Activated CD4-positive, alpha-beta T cell treated with anti-CD3 and anti-CD28 coated beads for 4 hours (primary cell): Measurements from ENCODE around the gene MARVELD3.
"Not testable (repeated sequence)": the region's sequence is repeated elsewhere in the genome, so short reads cannot be mapped to it uniquely, and the experiment has no call there.

ENCODE experiments used
- DNase-seq, 2 donors: peaks; one replicate each; pipeline ENCODE4 v3.0.0-alpha.2; 2020

MARVELD3 gene, protein sequence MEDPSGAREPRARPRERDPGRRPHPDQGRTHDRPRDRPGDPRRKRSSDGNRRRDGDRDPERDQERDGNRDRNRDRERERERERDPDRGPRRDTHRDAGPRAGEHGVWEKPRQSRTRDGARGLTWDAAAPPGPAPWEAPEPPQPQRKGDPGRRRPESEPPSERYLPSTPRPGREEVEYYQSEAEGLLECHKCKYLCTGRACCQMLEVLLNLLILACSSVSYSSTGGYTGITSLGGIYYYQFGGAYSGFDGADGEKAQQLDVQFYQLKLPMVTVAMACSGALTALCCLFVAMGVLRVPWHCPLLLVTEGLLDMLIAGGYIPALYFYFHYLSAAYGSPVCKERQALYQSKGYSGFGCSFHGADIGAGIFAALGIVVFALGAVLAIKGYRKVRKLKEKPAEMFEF

DNA sequence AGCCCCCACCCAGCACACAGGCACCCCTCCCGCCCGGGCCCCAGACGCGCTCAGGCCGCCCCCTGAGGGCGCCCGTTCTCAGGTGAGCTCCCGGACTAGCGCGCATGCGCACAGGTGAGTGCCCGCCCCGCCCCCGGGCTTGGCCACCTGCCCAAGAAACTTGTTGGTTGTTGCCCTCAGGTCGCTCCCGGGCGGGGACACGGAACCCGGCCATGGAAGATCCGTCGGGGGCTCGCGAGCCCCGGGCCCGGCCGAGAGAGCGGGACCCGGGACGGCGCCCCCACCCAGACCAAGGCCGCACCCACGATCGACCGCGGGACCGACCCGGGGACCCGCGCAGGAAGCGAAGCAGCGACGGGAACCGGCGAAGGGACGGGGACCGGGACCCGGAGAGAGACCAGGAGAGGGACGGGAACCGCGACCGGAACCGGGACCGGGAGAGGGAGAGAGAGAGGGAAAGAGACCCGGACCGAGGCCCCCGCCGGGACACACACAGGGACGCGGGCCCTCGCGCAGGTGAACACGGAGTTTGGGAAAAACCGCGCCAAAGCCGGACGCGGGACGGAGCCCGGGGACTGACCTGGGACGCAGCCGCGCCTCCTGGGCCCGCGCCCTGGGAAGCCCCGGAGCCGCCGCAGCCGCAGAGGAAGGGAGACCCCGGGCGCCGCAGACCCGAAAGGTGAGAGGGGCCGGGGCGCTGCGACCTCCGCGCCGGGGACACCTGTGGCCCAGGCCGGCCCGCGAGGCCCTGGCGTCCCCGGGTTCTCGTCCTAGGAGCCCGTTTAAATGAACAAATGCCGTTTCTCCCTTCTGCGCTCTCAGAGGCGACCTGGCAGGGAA, at the start of gene MARVELD3:
Gene MARVELD3 (plus strand): TSS at position 167 of the 840 bp plus-strand sequence. CDS start 46 bp downstream, at position 213.
- DNase-seq, result peak; percentile 15 to 18

DNA sequence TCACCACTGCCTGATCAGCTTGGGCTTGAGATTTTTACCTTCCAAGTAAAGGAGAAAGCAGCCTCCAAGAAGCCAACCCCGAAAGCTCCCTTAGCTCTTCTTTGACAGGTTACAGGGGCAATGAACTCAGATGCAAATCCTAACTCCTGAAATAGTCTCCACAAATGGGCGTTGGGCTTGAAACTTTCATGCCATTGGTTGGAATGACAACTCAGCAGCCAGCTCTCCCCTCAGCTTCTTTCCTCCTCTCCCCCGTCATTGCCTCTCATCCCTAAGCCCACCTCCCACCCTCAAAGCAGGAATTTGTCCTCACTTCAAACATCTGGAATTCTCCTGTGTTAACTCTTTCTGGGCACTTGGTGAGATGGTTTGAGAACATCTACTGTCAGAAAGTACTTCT, 49.0 kb upstream of the MARVELD3 start, which contains the start of gene TAT:
Gene TAT (minus strand): TSS at position 122 of the 400 bp plus-strand sequence. CDS start 677 bp downstream, outside the sequence.
- no peak for DNase-seq

DNA sequence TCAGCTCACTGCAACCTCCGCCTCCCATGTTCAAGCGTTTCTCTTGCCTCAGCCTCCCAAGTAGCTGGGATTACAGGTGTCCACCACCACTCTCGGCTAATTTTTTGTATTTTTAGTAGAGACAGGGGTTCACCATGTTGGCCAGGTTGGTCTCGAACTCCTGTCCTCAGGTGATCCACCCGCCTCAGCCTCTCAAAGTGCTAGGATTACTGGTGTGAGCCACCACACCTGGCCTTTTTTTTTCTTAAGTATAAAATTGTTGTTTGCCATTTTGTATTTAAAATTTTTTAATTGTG, 43.5 kb upstream of the MARVELD3 start:
- DNase-seq, result not testable (repeated sequence)

- no peak for DNase-seq
Observed at GRCh38 chr16:71584543-71585317, 41.3 kb upstream of the MARVELD3 start.

DNA sequence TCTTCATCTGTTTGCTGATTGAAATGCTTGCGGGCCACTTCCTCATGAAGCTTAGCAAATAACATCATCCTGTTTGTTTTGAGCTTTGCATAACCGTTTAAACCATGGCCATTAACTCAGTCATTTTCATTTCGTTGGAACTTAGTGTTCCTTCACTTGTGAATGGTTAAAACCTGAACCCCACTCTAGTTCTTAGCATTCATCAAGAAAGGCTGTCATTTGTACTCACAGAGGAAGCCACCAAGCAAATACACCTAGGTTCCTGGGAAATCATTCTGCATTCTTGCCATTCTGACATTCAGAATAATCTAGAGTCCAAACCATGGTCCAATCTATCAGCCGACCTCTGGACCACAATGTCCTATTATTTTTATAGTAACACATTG, 40.7 kb upstream of the MARVELD3 start:
- DNase-seq, result no peak

GRCh38 chr16:71589334-71589733, 36.6 kb upstream of the MARVELD3 start:
- not testable (repeated sequence) for DNase-seq

DNA sequence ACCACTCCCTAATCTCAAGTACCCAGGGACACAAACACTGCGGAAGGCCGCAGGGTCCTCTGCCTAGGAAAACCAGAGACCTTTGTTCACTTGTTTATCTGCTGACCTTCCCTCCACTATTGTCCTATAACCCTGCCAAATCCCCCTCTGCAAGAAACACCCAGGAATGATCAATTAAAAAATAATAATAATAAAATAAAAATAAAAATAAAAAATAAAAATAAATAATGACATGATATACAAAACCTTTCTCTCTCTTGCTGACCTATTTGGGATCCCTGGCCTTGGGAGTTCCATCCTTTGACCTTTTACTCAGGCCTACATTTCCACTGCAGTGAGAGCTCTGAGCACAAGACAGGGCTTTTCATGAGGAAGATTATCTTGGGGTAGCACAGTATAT, 35.9 kb upstream of the MARVELD3 start:
- DNase-seq, result not testable (repeated sequence)

- DNase-seq, result no peak
Observed at GRCh38 chr16:71590584-71590983, 35.4 kb upstream of the MARVELD3 start.

DNA sequence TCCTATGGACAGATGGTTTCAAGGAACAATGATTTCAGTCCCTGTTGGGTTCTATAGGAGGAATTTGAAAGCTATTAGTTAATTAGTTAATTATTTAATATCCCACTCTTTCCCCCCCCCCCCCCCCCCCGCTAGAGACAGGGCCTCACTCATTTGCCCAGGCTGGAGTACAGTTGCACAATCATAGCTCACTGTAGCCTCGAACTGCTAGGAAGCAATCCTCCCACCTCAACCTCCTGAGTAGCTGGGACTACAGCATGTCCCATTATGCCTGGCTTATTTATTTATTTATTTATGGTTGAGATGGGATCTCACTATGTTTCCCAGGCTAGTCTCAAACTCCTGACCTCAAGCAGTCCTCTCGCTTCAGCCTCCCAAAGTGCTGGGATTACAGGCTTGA, 34.1 kb upstream of the MARVELD3 start:
- no peak for DNase-seq

DNA sequence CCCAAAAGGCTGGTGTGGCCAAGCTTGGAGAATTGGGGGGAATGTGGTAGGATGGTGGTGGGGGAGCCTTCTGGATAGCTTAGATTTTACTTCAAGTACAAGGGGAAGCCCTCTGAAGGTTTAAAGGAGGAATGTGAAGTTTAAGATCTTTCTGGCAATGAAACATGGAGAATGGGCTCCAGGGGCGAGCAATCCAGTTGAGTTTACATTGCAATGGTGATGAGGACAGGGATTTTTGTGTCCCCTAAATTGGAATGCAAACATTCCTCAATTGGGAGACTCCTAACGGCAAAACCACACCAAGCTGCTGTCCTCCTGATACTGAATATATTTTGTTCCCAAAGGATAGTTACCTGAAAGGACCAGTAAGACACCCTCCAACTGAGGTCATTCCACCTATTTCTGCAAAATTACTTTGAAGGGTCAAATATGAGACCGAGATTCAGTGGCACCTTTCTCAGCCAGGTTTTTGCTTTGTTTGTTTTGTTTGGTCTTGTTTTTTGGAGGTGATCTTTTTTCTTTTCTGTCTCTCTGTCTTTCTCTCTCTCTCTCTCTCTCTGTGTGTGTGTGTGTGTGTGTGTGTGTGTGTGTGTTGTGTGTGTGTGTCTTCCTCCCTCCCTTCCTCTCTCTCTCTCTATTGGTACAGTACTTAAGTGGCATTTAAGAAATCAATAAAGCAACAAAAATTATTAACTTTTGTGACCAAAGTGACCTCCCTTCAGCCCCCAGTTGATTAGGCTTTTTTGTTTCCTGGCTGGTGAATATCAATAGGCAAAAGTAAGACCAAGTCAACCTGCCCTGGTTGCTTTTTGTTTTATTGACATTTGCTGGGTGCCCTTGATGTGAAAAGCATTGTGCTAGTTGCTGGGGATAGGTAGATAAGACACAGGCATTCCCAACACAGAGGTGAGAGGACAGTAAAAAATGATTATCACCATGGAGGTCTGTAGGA, 32.7 kb upstream of the MARVELD3 start:
- no peak for DNase-seq

DNA sequence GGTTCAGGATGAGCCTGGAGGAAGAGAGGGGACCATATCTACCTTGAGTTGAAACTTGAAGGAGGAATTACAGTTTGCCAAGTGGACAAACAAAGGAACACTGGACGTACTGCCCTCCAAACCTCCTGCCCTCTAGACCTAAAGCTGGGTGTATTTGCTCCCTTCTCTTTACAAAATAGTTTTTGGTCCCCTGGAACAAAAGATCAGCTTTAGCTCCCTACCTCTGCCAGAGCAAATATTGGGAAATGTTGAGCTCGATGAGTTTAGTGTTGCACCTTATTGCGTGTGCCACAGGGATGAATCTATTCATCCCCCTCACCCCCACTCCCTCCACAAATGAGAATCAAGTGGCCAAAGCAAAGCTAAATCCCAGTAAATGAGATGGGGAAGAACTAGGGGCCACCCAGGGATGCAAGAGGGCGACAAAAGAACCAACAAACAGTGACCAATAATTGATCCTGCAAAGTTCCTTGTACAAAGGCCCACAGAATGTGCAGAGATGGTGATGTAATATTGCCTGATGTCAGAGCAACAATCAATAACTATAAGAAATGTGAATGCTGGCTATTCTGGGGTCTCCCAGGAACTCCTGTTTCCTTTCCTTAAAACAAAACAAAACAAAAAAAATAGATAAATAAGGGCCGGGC, 31.9 kb upstream of the MARVELD3 start:
- DNase-seq, result no peak

GRCh38 chr16:71595340-71595826, 30.6 kb upstream of the MARVELD3 start:
- DNase-seq, result not testable (repeated sequence)

- DNase-seq, result not testable (repeated sequence)
Observed at GRCh38 chr16:71598426-71598825, 27.6 kb upstream of the MARVELD3 start.

DNA sequence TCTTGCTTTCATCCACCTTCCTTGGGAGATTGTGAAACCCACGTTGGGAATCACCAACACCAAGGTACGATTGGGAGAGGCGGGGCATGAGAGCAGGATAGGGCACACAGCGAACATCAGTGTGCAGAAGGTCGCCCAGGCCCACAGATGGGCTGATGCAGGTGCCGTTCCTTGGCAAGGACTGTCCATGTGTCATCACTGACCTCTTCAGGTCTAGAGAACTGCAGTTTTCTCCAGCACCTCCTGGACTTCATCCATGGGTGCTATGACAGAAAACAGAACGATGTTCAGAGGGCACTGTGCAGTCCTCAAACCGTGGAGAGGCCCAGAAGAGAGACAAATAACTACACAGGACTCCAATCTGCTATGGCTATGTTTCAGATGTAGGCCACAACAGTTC, 25.2 kb upstream of the MARVELD3 start:
- DNase-seq, result no peak

GRCh38 chr16:71609066-71609465, 16.9 kb upstream of the MARVELD3 start:
- no peak for DNase-seq

DNA sequence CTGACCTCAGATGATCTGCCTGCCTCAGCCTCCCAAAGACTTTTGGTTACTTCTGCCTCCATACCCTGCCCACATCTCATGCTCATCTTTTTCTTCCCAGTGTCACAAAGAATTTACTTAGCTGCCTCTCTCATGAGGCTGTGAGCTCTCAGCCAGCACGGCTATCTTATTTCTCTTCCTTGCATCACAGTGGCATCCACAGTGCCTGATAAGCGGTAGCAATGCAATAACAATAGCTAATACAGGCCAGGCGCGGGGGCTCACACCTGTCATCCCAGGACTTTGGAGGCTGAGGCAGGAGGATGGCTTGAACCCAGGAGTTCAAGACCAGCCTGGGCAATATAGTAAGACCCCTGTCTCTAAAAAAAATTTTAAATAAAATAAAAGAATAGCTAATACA, 15.5 kb upstream of the MARVELD3 start:
- no peak for DNase-seq

- DNase-seq, result peak; percentile 69 to 73
Observed at GRCh38 chr16:71610936-71611871, 14.8 kb upstream of the MARVELD3 start.

- not testable (repeated sequence) for DNase-seq
Observed at GRCh38 chr16:71614956-71615355, 11.0 kb upstream of the MARVELD3 start.

GRCh38 chr16:71618429-71618828, 7.6 kb upstream of the MARVELD3 start:
- DNase-seq, result no peak

- no peak for DNase-seq
Observed at GRCh38 chr16:71622088-71622487, 3.9 kb upstream of the MARVELD3 start.
